K562 (cell line): Measurements from ENCODE around the gene SASH3. TPM values are rescaled to one million over a fixed set of nuclear protein-coding genes. Genes with fewer than 3 reads are reported as not detected.
A peak's percentile ranks its signal among the peaks of the same experiment; 100 is the strongest.

Experiments used
- ATF1 ChIP-seq, 2 experiments: fragments of 450-650 bp in 1 of 2; IDR thresholded peaks; 2 replicates each; pipeline ENCODE4 v1.6.1; 2016; ENCODE audit warnings: missing compliant biosample characterization in 1 of 2, missing genetic modification characterization in 1 of 2
- EGR1 ChIP-seq: fragments of 450-650 bp; conservative IDR thresholded peaks from 2 replicates; pipeline ENCODE4 v1.6.1; 2017; ENCODE audit warnings: mild to moderate bottlenecking
- HDGF ChIP-seq: fragments of 450-650 bp; IDR thresholded peaks from 2 replicates; pipeline ENCODE4 v1.6.1; 2016
- KLF13 ChIP-seq: fragments of 450-650 bp; IDR thresholded peaks from 2 replicates; pipeline ENCODE4 v1.6.1; 2016; ENCODE audit warnings: missing genetic modification characterization, low read depth, mild to moderate bottlenecking, missing compliant biosample characterization, moderate library complexity, borderline replicate concordance
- MEIS2 ChIP-seq: fragments of 450-650 bp; IDR thresholded peaks from 2 replicates; pipeline ENCODE4 v1.6.1; 2014; ENCODE audit warnings: mild to moderate bottlenecking; ENCODE audit not compliant: partially characterized antibody
- MIER1 ChIP-seq: fragments of 450-650 bp; IDR thresholded peaks from 2 replicates; pipeline ENCODE4 v1.6.1; 2016; ENCODE audit warnings: antibody characterized with exemption, mild to moderate bottlenecking, low read depth
- MYC ChIP-seq, 2 experiments: fragments of 250-450 bp in 1 of 2; sonication (Bioruptor Pico) in 1 of 2; IDR thresholded peaks; 2 replicates each; pipeline versions ENCODE4 v1.5.1 to v1.6.1; 2012 to 2021; ENCODE audit warnings: low read depth in 2 of 2, borderline replicate concordance in 1 of 2, improper control_type of control experiment in 1 of 2, low read length in 1 of 2, mild to moderate bottlenecking in 1 of 2, moderate library complexity in 1 of 2
- NR3C1 ChIP-seq: sonication (generic); formaldehyde crosslinking; IDR thresholded peaks from 2 replicates; pipeline ENCODE4 v1.8.1; 2022; ENCODE audit warnings: missing genetic modification reagents
- NRF1 ChIP-seq, 2 experiments: fragments of 450-650 bp; IDR thresholded peaks in 1 of 2; conservative IDR thresholded peaks in 1 of 2; 2 replicates each; pipeline ENCODE4 v1.6.1; 2014; ENCODE audit warnings: mild to moderate bottlenecking in 2 of 2
- PHF20 ChIP-seq: fragments of 450-650 bp; IDR thresholded peaks from 2 replicates; pipeline ENCODE4 v1.6.1; 2018; ENCODE audit not compliant: partially characterized antibody
- PURB ChIP-seq: sonication (generic); formaldehyde crosslinking; IDR thresholded peaks from 2 replicates; pipeline ENCODE4 v1.9.0; 2021; ENCODE audit warnings: low read depth, mild to moderate bottlenecking, missing genetic modification reagents
- RBFOX2 ChIP-seq: fragments of 200-400 bp; formaldehyde crosslinking; IDR thresholded peaks from 2 replicates; pipeline ENCODE4 v1.6.1; 2017; ENCODE audit warnings: low read depth, mild to moderate bottlenecking, low read length, moderate library complexity
- SIN3A ChIP-seq, 2 experiments: fragments of 150-350 bp in 1 of 2; IDR thresholded peaks; 2 replicates each; pipeline ENCODE4 v1.6.1; 2011 to 2016; ENCODE audit warnings: borderline replicate concordance in 2 of 2, low read depth in 2 of 2, low read length in 2 of 2, mild to moderate bottlenecking in 2 of 2, moderate library complexity in 2 of 2; ENCODE audit not compliant: control insufficient read depth in 1 of 2
- SP1 ChIP-seq: sonication (generic); formaldehyde crosslinking; IDR thresholded peaks from 2 replicates; pipeline ENCODE4 v1.8.1; 2022; ENCODE audit warnings: mild to moderate bottlenecking, missing genetic modification reagents
- SRSF3 ChIP-seq: fragments of 200-400 bp; formaldehyde crosslinking; IDR thresholded peaks from 2 replicates; pipeline ENCODE4 v1.6.1; 2016; ENCODE audit warnings: mild to moderate bottlenecking, low read length, moderate library complexity; ENCODE audit not compliant: insufficient read depth
- SUPT5H ChIP-seq: fragments of 450-650 bp; IDR thresholded peaks from 2 replicates; pipeline ENCODE4 v1.6.1; 2016
- TBP ChIP-seq: optimal IDR thresholded peaks from 2 replicates; pipeline ENCODE3; 2011; ENCODE audit warnings: low read depth, low read length, improper control_type of control experiment
- ZNF23 ChIP-seq: fragments of 250-450 bp; sonication (Bioruptor Pico); IDR thresholded peaks from 2 replicates; pipeline ENCODE4 v1.4.0; 2020; ENCODE audit warnings: mild to moderate bottlenecking
- ZNF57 ChIP-seq: fragments of 450-650 bp; formaldehyde crosslinking; IDR thresholded peaks from 2 replicates; pipeline ENCODE4 v1.4.0; 2020; ENCODE audit warnings: mild to moderate bottlenecking, moderate library complexity
- polyA plus RNA-seq, 8 experiments: library from polyadenylated mRNA; depleted of rRNA in 4 of 8; stranded (reverse) in 5 of 8; unstranded in 3 of 8; fragments of >200 nt; fragmentation: Nextera tagmentation in 2 of 8; fragmentation: Illumina TruSeq in 1 of 8; extraction: Ambion mirVana in 2 of 8; extraction: Trizol in 1 of 8; gene quantifications; 2 replicates each; pipeline versions ENCODE4 v1.2.1 to v1.2.3, GENCODE V29; 2011 to 2014; ENCODE audit warnings: inconsistent platforms in 1 of 8, missing spikeins in 1 of 8
- total RNA-seq, 7 experiments: library from RNA; depleted of rRNA in 6 of 7; stranded (reverse); fragments of >200 nt in 6 of 7; fragmentation: Illumina TruSeq in 2 of 7; extraction: Trizol in 2 of 7; gene quantifications; 2 replicates each; pipeline versions ENCODE4 v1.2.1 to v1.2.3, GENCODE V29; 2011 to 2021; ENCODE audit warnings: low replicate concordance in 1 of 7
- TF ChIP-seq, protein P1 (sequence below): sonication (generic); formaldehyde crosslinking; IDR thresholded peaks from 2 replicates; pipeline ENCODE4 v1.8.0; 2022; ENCODE audit warnings: mild to moderate bottlenecking, missing genetic modification reagents
- TF ChIP-seq, protein P2 (sequence below): fragments of 450-650 bp; IDR thresholded peaks from 2 replicates; pipeline ENCODE4 v1.6.1; 2016; ENCODE audit warnings: borderline replicate concordance
- TF ChIP-seq, protein P3 (sequence below): fragments of 450-650 bp; IDR thresholded peaks from 2 replicates; pipeline ENCODE4 v1.6.1; 2017; ENCODE audit warnings: mild to moderate bottlenecking, moderate library complexity

SASH3 gene
- total and polyA plus RNA-seq, 9 of the 15 experiments (the other 6 are each of a cell fraction or from before 2014, with no cell fraction given), result 0.03 to 0.72 (median 0.08) TPM

DNA sequence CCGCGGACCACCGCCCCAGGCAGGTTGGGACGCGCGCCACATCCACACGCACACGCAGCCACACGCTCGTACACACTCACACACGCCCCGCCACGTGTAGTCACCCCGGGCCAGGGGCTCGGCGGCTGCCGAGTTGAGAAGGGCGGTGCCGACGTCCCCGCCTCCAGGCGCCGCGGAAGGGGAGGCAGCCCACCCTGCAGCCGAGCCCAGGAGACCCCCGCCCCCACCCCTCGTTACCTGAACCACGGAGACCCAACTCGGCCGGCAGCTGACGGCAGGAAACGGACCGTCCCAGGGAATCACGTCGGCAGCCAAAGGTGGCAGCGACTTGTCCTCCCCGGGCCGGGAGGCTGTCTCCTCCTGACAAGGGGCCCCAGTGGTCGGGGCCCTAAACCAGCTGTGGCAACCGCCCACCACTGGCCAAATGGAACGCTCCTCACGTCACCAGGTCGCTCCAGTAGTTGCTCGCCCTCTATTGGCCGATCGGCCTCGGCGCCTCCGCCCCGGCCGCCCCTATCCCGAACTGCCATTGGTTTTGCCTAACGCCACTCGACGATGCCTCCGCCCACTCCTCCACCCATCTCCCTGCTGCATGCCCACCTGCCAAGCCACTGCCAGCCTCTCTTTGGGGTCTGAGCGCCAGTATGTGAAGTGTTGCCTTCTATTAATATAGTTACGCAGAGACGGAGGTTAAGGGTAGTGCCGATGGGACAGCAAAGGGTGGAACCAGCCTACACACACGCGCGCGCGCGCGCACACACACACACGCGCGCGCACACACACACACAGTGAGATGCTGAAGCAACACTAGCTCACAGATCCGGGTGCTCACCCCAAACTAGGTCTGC lies 63.9 kb downstream of the SASH3 start, which contains the start of gene ZDHHC9 (continued):
- TF ChIP-seq SIN3A (IDR thresholded peaks at IDR 0.05; ENCODE audit: borderline replicate concordance in 2 of 2, control insufficient read depth in 1 of 2, low read depth in 2 of 2, low read length in 2 of 2), result peak; percentile 86 to 89; a peak in 3 of 4 replicates
- TF ChIP-seq, protein P1, sequence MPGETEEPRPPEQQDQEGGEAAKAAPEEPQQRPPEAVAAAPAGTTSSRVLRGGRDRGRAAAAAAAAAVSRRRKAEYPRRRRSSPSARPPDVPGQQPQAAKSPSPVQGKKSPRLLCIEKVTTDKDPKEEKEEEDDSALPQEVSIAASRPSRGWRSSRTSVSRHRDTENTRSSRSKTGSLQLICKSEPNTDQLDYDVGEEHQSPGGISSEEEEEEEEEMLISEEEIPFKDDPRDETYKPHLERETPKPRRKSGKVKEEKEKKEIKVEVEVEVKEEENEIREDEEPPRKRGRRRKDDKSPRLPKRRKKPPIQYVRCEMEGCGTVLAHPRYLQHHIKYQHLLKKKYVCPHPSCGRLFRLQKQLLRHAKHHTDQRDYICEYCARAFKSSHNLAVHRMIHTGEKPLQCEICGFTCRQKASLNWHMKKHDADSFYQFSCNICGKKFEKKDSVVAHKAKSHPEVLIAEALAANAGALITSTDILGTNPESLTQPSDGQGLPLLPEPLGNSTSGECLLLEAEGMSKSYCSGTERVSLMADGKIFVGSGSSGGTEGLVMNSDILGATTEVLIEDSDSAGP (CRISPR knock-in tag), result 0 out of 2 replicates have a peak, but pooled peaks have one; percentile 12
- TF ChIP-seq EGR1, result peak; percentile 83
- peak; percentile 75 for TF ChIP-seq RBFOX2
- peak; percentile 87 to 89 for TF ChIP-seq NRF1 (conservative IDR thresholded peaks at IDR 0.05 in 1 of 2, IDR thresholded peaks at IDR 0.05 in 1 of 2)
- no peak for TF ChIP-seq ATF1 (CRISPR knock-in tag; IDR thresholded peaks at IDR 0.05)
- peak; percentile 91 for TF ChIP-seq ATF1 (tag; IDR thresholded peaks at IDR 0.05)
- no peak for TF ChIP-seq HDGF
- peak; percentile 49; the same call in 1 of the 2 replicates for TF ChIP-seq KLF13 (tag)
- TF ChIP-seq SP1, result peak; percentile 87
- peak; percentile 62 for TF ChIP-seq SUPT5H
- TF ChIP-seq MEIS2, result no peak
- no peak for TF ChIP-seq ZNF57
- no peak for TF ChIP-seq ZNF23 (CRISPR knock-in tag)
- peak; percentile 57 for TF ChIP-seq TBP
- TF ChIP-seq, protein P2, sequence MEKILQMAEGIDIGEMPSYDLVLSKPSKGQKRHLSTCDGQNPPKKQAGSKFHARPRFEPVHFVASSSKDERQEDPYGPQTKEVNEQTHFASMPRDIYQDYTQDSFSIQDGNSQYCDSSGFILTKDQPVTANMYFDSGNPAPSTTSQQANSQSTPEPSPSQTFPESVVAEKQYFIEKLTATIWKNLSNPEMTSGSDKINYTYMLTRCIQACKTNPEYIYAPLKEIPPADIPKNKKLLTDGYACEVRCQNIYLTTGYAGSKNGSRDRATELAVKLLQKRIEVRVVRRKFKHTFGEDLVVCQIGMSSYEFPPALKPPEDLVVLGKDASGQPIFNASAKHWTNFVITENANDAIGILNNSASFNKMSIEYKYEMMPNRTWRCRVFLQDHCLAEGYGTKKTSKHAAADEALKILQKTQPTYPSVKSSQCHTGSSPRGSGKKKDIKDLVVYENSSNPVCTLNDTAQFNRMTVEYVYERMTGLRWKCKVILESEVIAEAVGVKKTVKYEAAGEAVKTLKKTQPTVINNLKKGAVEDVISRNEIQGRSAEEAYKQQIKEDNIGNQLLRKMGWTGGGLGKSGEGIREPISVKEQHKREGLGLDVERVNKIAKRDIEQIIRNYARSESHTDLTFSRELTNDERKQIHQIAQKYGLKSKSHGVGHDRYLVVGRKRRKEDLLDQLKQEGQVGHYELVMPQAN, result peak; percentile 74
- no peak for TF ChIP-seq PHF20
- TF ChIP-seq, protein P3, sequence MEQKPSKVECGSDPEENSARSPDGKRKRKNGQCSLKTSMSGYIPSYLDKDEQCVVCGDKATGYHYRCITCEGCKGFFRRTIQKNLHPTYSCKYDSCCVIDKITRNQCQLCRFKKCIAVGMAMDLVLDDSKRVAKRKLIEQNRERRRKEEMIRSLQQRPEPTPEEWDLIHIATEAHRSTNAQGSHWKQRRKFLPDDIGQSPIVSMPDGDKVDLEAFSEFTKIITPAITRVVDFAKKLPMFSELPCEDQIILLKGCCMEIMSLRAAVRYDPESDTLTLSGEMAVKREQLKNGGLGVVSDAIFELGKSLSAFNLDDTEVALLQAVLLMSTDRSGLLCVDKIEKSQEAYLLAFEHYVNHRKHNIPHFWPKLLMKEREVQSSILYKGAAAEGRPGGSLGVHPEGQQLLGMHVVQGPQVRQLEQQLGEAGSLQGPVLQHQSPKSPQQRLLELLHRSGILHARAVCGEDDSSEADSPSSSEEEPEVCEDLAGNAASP, result no peak
- no peak; the same call in none of the 2 replicates for TF ChIP-seq MYC (IDR thresholded peaks at IDR 0.05; ENCODE audit: low read depth, low read length)
- no peak for TF ChIP-seq MYC (CRISPR knock-in tag; IDR thresholded peaks at IDR 0.05; ENCODE audit: borderline replicate concordance, low read depth)
- TF ChIP-seq SRSF3, result no peak
- TF ChIP-seq NR3C1, result no peak
- TF ChIP-seq PURB, result no peak
- TF ChIP-seq MIER1, result no peak
